ENCODE measurements around the gene LILRB1. TPM values are rescaled to one million over a fixed set of nuclear protein-coding genes. Genes with fewer than 3 reads are reported as not detected.

Gene LILRB1
- total and polyA plus RNA-seq, 5 donors from 2014 or later = 0.10 to 0.14 TPM; not detected in 3

GRCh38 chr19:54600212-54600611 lies 30.1 kb upstream of the LILRB1 start:
- no peak overlapping the region for H3K4me3 Mint-ChIP-seq
- no peak overlapping the region for H3K4me3 ChIP-seq (ENCODE audit: low read depth, low read length)
- no peak for ATAC-seq (ENCODE audit: low read depth in 2 of 2)

GRCh38 chr19:54606230-54606629 lies 24.1 kb upstream of the LILRB1 start:
- H3K27ac ChIP-seq (ENCODE audit: insufficient read depth, low read length, poor library complexity, severe bottlenecking) = no peak overlapping the region
- peaks cover 17% of the 10 kb centered on the region for H3K27me3 Mint-ChIP-seq

More at GRCh38 chr19:54600212-54600611, 30.1 kb upstream of the LILRB1 start:
- Mint-ChIP-seq H3K27ac (no peak overlapping the region), H3K36me3 (no peaks in the 10 kb centered on the region), H3K4me1 (no peaks in the 10 kb centered on the region), H3K9me3 (peaks cover 0 to 6% (median 0%) of the 10 kb centered on the region in 7 donors), H3K27me3 (peaks cover 17% of the 10 kb centered on the region)
- Histone ChIP-seq H3K4me1 (ENCODE audit: control insufficient read depth, insufficient read depth, low read length, poor library complexity, severe bottlenecking) (no peaks in the 10 kb centered on the region), H3K9me3 (ENCODE audit: control insufficient read depth in 2 of 2, low read length in 2 of 2) (no peaks in the 10 kb centered on the region), H3K27me3 (ENCODE audit: control insufficient read depth, insufficient read depth, low read length) (peaks cover 4% of the 10 kb centered on the region), H3K36me3 (ENCODE audit: control insufficient read depth, insufficient read depth, low read length) (no peaks in the 10 kb centered on the region), H3K27ac (ENCODE audit: insufficient read depth, low read length, poor library complexity, severe bottlenecking) (no peak overlapping the region)
- DNase-seq = no peak

GRCh38 chr19:54606891-54607784 lies 23.1 kb upstream of the LILRB1 start:
- ATAC-seq (ENCODE audit: low read depth in 2 of 2) = no peak
- H3K27ac Mint-ChIP-seq = no peak overlapping the region
- Histone ChIP-seq H3K9me3 (ENCODE audit: control insufficient read depth in 2 of 2, low read length in 2 of 2) (peaks cover 0 to 3% of the 10 kb centered on the region in 2 experiments), H3K27me3 (ENCODE audit: control insufficient read depth, insufficient read depth, low read length) (no peaks in the 10 kb centered on the region), H3K36me3 (ENCODE audit: control insufficient read depth, insufficient read depth, low read length) (no peaks in the 10 kb centered on the region), H3K4me3 (ENCODE audit: low read depth, low read length) (no peak overlapping the region), H3K27ac (ENCODE audit: insufficient read depth, low read length, poor library complexity, severe bottlenecking) (no peak overlapping the region), H3K4me1 (ENCODE audit: control insufficient read depth, insufficient read depth, low read length, poor library complexity, severe bottlenecking) (no peaks in the 10 kb centered on the region)
- no peak for DNase-seq
- no peaks in the 10 kb centered on the region for H3K4me1 Mint-ChIP-seq
- no peaks in the 10 kb centered on the region for H3K36me3 Mint-ChIP-seq
- H3K4me3 Mint-ChIP-seq = no peak overlapping the region
- H3K27me3 Mint-ChIP-seq = peaks cover 17% of the 10 kb centered on the region
- peaks cover 0 to 8% (median 0%) of the 10 kb centered on the region in 7 donors for H3K9me3 Mint-ChIP-seq

More at GRCh38 chr19:54606230-54606629, 24.1 kb upstream of the LILRB1 start:
- H3K9me3 ChIP-seq (ENCODE audit: control insufficient read depth in 2 of 2, low read length in 2 of 2) = peaks cover 0 to 3% of the 10 kb centered on the region in 2 experiments
- no peak overlapping the region for H3K4me3 ChIP-seq (ENCODE audit: low read depth, low read length)
- H3K36me3 ChIP-seq (ENCODE audit: control insufficient read depth, insufficient read depth, low read length) = no peaks in the 10 kb centered on the region
- Mint-ChIP-seq H3K9me3 (peaks cover 0 to 8% (median 0%) of the 10 kb centered on the region in 7 donors), H3K4me3 (no peak overlapping the region), H3K36me3 (no peaks in the 10 kb centered on the region), H3K27ac (no peak overlapping the region), H3K4me1 (no peaks in the 10 kb centered on the region)
- H3K4me1 ChIP-seq (ENCODE audit: control insufficient read depth, insufficient read depth, low read length, poor library complexity, severe bottlenecking) = no peaks in the 10 kb centered on the region
- ATAC-seq (ENCODE audit: low read depth in 2 of 2) = no peak
- no peak for DNase-seq
- H3K27me3 ChIP-seq (ENCODE audit: control insufficient read depth, insufficient read depth, low read length) = peaks cover 4% of the 10 kb centered on the region

GRCh38 chr19:54607785-54608150 lies 22.5 kb upstream of the LILRB1 start:
- H3K4me3 Mint-ChIP-seq = no peak overlapping the region
- Histone ChIP-seq H3K27ac (ENCODE audit: insufficient read depth, low read length, poor library complexity, severe bottlenecking) (no peak overlapping the region), H3K4me3 (ENCODE audit: low read depth, low read length) (no peak overlapping the region), H3K4me1 (ENCODE audit: control insufficient read depth, insufficient read depth, low read length, poor library complexity, severe bottlenecking) (no peaks in the 10 kb centered on the region), H3K9me3 (ENCODE audit: control insufficient read depth in 2 of 2, low read length in 2 of 2) (peaks cover 0 to 3% of the 10 kb centered on the region in 2 experiments), H3K27me3 (ENCODE audit: control insufficient read depth, insufficient read depth, low read length) (no peaks in the 10 kb centered on the region), H3K36me3 (ENCODE audit: control insufficient read depth, insufficient read depth, low read length) (no peaks in the 10 kb centered on the region)
- H3K27ac Mint-ChIP-seq = no peak overlapping the region
- H3K27me3 Mint-ChIP-seq = peaks cover 11% of the 10 kb centered on the region
- H3K36me3 Mint-ChIP-seq = no peaks in the 10 kb centered on the region
- peaks cover 0 to 8% (median 0%) of the 10 kb centered on the region in 7 donors for H3K9me3 Mint-ChIP-seq
- no peak for ATAC-seq (ENCODE audit: low read depth in 2 of 2)
- no peaks in the 10 kb centered on the region for H3K4me1 Mint-ChIP-seq
- DNase-seq = no peak

GRCh38 chr19:54608205-54608604 lies 22.1 kb upstream of the LILRB1 start:
- peaks cover 8% of the 10 kb centered on the region for H3K27me3 Mint-ChIP-seq
- Histone ChIP-seq H3K4me1 (ENCODE audit: control insufficient read depth, insufficient read depth, low read length, poor library complexity, severe bottlenecking) (no peaks in the 10 kb centered on the region), H3K4me3 (ENCODE audit: low read depth, low read length) (no peak overlapping the region), H3K27ac (ENCODE audit: insufficient read depth, low read length, poor library complexity, severe bottlenecking) (no peak overlapping the region), H3K27me3 (ENCODE audit: control insufficient read depth, insufficient read depth, low read length) (no peaks in the 10 kb centered on the region), H3K9me3 (ENCODE audit: control insufficient read depth in 2 of 2, low read length in 2 of 2) (peaks cover 0 to 3% of the 10 kb centered on the region in 2 experiments), H3K36me3 (ENCODE audit: control insufficient read depth, insufficient read depth, low read length) (no peaks in the 10 kb centered on the region)
- no peaks in the 10 kb centered on the region for H3K36me3 Mint-ChIP-seq
- no peak overlapping the region for H3K4me3 Mint-ChIP-seq
- ATAC-seq (ENCODE audit: low read depth in 2 of 2) (no peak), DNase-seq (no peak)
- H3K4me1 Mint-ChIP-seq = no peaks in the 10 kb centered on the region
- H3K9me3 Mint-ChIP-seq = peaks cover 0 to 8% (median 0%) of the 10 kb centered on the region in 7 donors
- no peak overlapping the region for H3K27ac Mint-ChIP-seq

GRCh38 chr19:54608792-54609191 lies 21.5 kb upstream of the LILRB1 start:
- Histone ChIP-seq H3K4me3 (ENCODE audit: low read depth, low read length) (no peak overlapping the region), H3K27me3 (ENCODE audit: control insufficient read depth, insufficient read depth, low read length) (no peaks in the 10 kb centered on the region), H3K36me3 (ENCODE audit: control insufficient read depth, insufficient read depth, low read length) (no peaks in the 10 kb centered on the region), H3K9me3 (ENCODE audit: control insufficient read depth in 2 of 2, low read length in 2 of 2) (peaks cover 0 to 3% of the 10 kb centered on the region in 2 experiments), H3K27ac (ENCODE audit: insufficient read depth, low read length, poor library complexity, severe bottlenecking) (no peak overlapping the region), H3K4me1 (ENCODE audit: control insufficient read depth, insufficient read depth, low read length, poor library complexity, severe bottlenecking) (no peaks in the 10 kb centered on the region)
- Mint-ChIP-seq H3K27ac (no peak overlapping the region), H3K27me3 (peaks cover 8% of the 10 kb centered on the region), H3K4me3 (no peak overlapping the region), H3K4me1 (no peaks in the 10 kb centered on the region), H3K36me3 (no peaks in the 10 kb centered on the region), H3K9me3 (peaks cover 0 to 10% (median 0%) of the 10 kb centered on the region in 7 donors)
- no peak for ATAC-seq (ENCODE audit: low read depth in 2 of 2)
- no peak for DNase-seq

GRCh38 chr19:54609356-54609791 lies 20.9 kb upstream of the LILRB1 start:
- H3K4me1 Mint-ChIP-seq = no peaks in the 10 kb centered on the region
- no peak overlapping the region for H3K4me3 Mint-ChIP-seq
- peaks cover 0 to 3% of the 10 kb centered on the region in 2 experiments for H3K9me3 ChIP-seq (ENCODE audit: control insufficient read depth in 2 of 2, low read length in 2 of 2)
- no peak for ATAC-seq (ENCODE audit: low read depth in 2 of 2)
- no peaks in the 10 kb centered on the region for H3K36me3 ChIP-seq (ENCODE audit: control insufficient read depth, insufficient read depth, low read length)
- H3K27me3 Mint-ChIP-seq = peaks cover 12% of the 10 kb centered on the region
- no peaks in the 10 kb centered on the region for H3K36me3 Mint-ChIP-seq
- H3K27ac Mint-ChIP-seq = no peak overlapping the region
- H3K4me3 ChIP-seq (ENCODE audit: low read depth, low read length) = no peak overlapping the region
- no peak for DNase-seq
- H3K9me3 Mint-ChIP-seq = peaks cover 0 to 11% (median 0%) of the 10 kb centered on the region in 7 donors
- no peaks in the 10 kb centered on the region for H3K27me3 ChIP-seq (ENCODE audit: control insufficient read depth, insufficient read depth, low read length)
- no peak overlapping the region for H3K27ac ChIP-seq (ENCODE audit: insufficient read depth, low read length, poor library complexity, severe bottlenecking)
- no peaks in the 10 kb centered on the region for H3K4me1 ChIP-seq (ENCODE audit: control insufficient read depth, insufficient read depth, low read length, poor library complexity, severe bottlenecking)
